H9 (cell line): ENCODE results near the gene JARID2. TPM values are rescaled to one million over a fixed set of nuclear protein-coding genes. Genes with fewer than 3 reads are reported as not detected.

Experiments used
- DNase-seq: peaks from one replicate; pipeline ENCODE4 v3.0.0-alpha.2; 2017
- H2AFZ ChIP-seq: one replicate; pipeline ENCODE4 v1.6.1; 2013; ENCODE audit warnings: mild to moderate bottlenecking, low read length, control low read depth, moderate library complexity
- H2AK5ac ChIP-seq: 2 replicates; pipeline ENCODE4 v1.6.1; 2013; ENCODE audit warnings: low read length, control low read depth, mixed read lengths; ENCODE audit not compliant: insufficient read length
- H2BK120ac ChIP-seq: one replicate; pipeline ENCODE4 v1.6.1; 2013; ENCODE audit warnings: low read depth, mild to moderate bottlenecking, low read length, control low read depth, inconsistent platforms; ENCODE audit not compliant: poor library complexity, severe bottlenecking
- H2BK12ac ChIP-seq: 2 replicates; pipeline ENCODE4 v1.6.1; 2013; ENCODE audit warnings: low read length, control low read depth, mixed read lengths, low read depth; ENCODE audit not compliant: insufficient read length
- H2BK15ac ChIP-seq: 2 replicates; pipeline ENCODE4 v1.6.1; 2013; ENCODE audit warnings: low read depth, low read length, control low read depth
- H2BK20ac ChIP-seq: one replicate; pipeline ENCODE4 v1.6.1; 2013; ENCODE audit warnings: low read depth, mild to moderate bottlenecking, low read length, control low read depth, inconsistent platforms; ENCODE audit not compliant: poor library complexity, severe bottlenecking
- H2BK5ac ChIP-seq: 2 replicates; pipeline ENCODE4 v1.6.1; 2013; ENCODE audit warnings: low read length, control low read depth, mixed read lengths; ENCODE audit not compliant: insufficient read length
- H3K14ac ChIP-seq: 2 replicates; pipeline ENCODE4 v1.6.1; 2013; ENCODE audit warnings: low read length, control low read depth; ENCODE audit not compliant: insufficient read depth
- H3K18ac ChIP-seq: 2 replicates; pipeline ENCODE4 v1.6.1; 2013; ENCODE audit warnings: low read depth, mild to moderate bottlenecking, mixed read lengths, low read length, control low read depth; ENCODE audit not compliant: insufficient read length
- H3K23ac ChIP-seq: 2 replicates; pipeline ENCODE4 v1.6.1; 2013; ENCODE audit warnings: low read length, control low read depth, mixed read lengths, low read depth; ENCODE audit not compliant: insufficient read length
- H3K23me2 ChIP-seq: 2 replicates; pipeline ENCODE4 v1.6.1; 2013; ENCODE audit warnings: low read depth, mild to moderate bottlenecking, mixed read lengths, low read length, control low read depth; ENCODE audit not compliant: insufficient read length, poor library complexity, severe bottlenecking
- H3K27ac ChIP-seq: 2 replicates; pipeline ENCODE4 v1.5.1; 2013; ENCODE audit warnings: low read length, control low read depth, mixed read lengths, low read depth; ENCODE audit not compliant: insufficient read length
- H3K27me3 ChIP-seq: 2 replicates; pipeline ENCODE4 v1.6.1; 2013; ENCODE audit warnings: low read length, control low read depth, inconsistent platforms; ENCODE audit not compliant: insufficient read depth
- H3K4ac ChIP-seq: 2 replicates; pipeline ENCODE4 v1.6.1; 2013; ENCODE audit warnings: low read depth, mild to moderate bottlenecking, control low read depth, inconsistent platforms, low read length, moderate library complexity
- H3K4me1 ChIP-seq: 2 replicates; pipeline ENCODE4 v1.6.1; 2013; ENCODE audit warnings: low read length, control low read depth, inconsistent platforms; ENCODE audit not compliant: insufficient read depth
- H3K4me2 ChIP-seq: 2 replicates; pipeline ENCODE4 v1.6.1; 2013; ENCODE audit warnings: low read length, control low read depth, mixed read lengths; ENCODE audit not compliant: insufficient read length, insufficient read depth
- H3K56ac ChIP-seq: 2 replicates; pipeline ENCODE4 v1.6.1; 2013; ENCODE audit warnings: low read depth, mild to moderate bottlenecking, mixed read lengths, low read length, control low read depth; ENCODE audit not compliant: insufficient read length
- H3K79me1 ChIP-seq: 2 replicates; pipeline ENCODE4 v1.6.1; 2013; ENCODE audit warnings: low read depth, mild to moderate bottlenecking, moderate library complexity, low read length, control low read depth, inconsistent platforms; ENCODE audit not compliant: insufficient read depth, poor library complexity, severe bottlenecking
- H3K79me2 ChIP-seq: 2 replicates; pipeline ENCODE4 v1.6.1; 2013; ENCODE audit warnings: low read length, control low read depth, inconsistent platforms; ENCODE audit not compliant: insufficient read depth
- H3K9ac ChIP-seq: 2 replicates; pipeline ENCODE4 v1.6.1; 2013; ENCODE audit warnings: low read length, control low read depth, mixed read lengths; ENCODE audit not compliant: insufficient read length; ENCODE audit errors: extremely low read depth
- H3K9me3 ChIP-seq: one replicate; pipeline ENCODE4 v1.6.1; 2013; ENCODE audit warnings: low read depth, low read length, inconsistent platforms; ENCODE audit not compliant: control insufficient read depth
- H3T11ph ChIP-seq: one replicate; pipeline ENCODE4 v1.6.1; 2013; ENCODE audit warnings: mild to moderate bottlenecking, low read length, control low read depth, inconsistent platforms
- H4K20me1 ChIP-seq: one replicate; pipeline ENCODE4 v1.6.1; 2013; ENCODE audit not compliant: control insufficient read depth, insufficient read length, insufficient read depth
- H4K5ac ChIP-seq: 2 replicates; pipeline ENCODE4 v1.6.1; 2013; ENCODE audit warnings: low read depth, mild to moderate bottlenecking, mixed read lengths, low read length, control low read depth; ENCODE audit not compliant: insufficient read length
- H4K8ac ChIP-seq: replicated peaks from 2 replicates; pipeline ENCODE4 v1.6.1; 2013; ENCODE audit warnings: low read length, control low read depth, mixed read lengths, low read depth; ENCODE audit not compliant: insufficient read length
- H4K91ac ChIP-seq: 2 replicates; pipeline ENCODE4 v1.6.1; 2013; ENCODE audit warnings: low read depth, mild to moderate bottlenecking, moderate library complexity, mixed read lengths, low read length, control low read depth; ENCODE audit not compliant: insufficient read length
- H3K27ac Mint-ChIP-seq, 3 experiments: 2 replicates in 2 of 3; 3 replicates in 1 of 3; pipeline ENCODE4 v1.8.0; 2020 to 2021; ENCODE audit warnings: mixed read lengths in 3 of 3, mild to moderate bottlenecking in 1 of 3, moderate library complexity in 1 of 3
- H3K27me3 Mint-ChIP-seq: 2 replicates; pipeline ENCODE4 v1.8.0; 2021; ENCODE audit warnings: low read depth, mild to moderate bottlenecking, moderate library complexity, mixed read lengths
- H3K36me3 Mint-ChIP-seq, 3 experiments: 2 replicates in 2 of 3; 3 replicates in 1 of 3; pipeline ENCODE4 v1.8.0; 2020 to 2021; ENCODE audit warnings: low read depth in 3 of 3, mixed read lengths in 3 of 3; ENCODE audit not compliant: insufficient read depth in 1 of 3
- H3K4me1 Mint-ChIP-seq, 2 experiments: 2 replicates each; pipeline ENCODE4 v1.8.0; 2020; ENCODE audit warnings: mixed read lengths in 2 of 2
- H3K4me3 Mint-ChIP-seq, 2 experiments: 2 replicates in 1 of 2; 3 replicates in 1 of 2; pipeline ENCODE4 v1.8.0; 2020 to 2021; ENCODE audit warnings: mild to moderate bottlenecking in 2 of 2, mixed read lengths in 2 of 2, moderate library complexity in 1 of 2
- H3K9me3 Mint-ChIP-seq, 2 experiments: 2 replicates in 1 of 2; 3 replicates in 1 of 2; pipeline ENCODE4 v1.8.0; 2020; ENCODE audit warnings: mild to moderate bottlenecking in 2 of 2, mixed read lengths in 2 of 2, moderate library complexity in 1 of 2
- WGBS: extraction: QIAGEN DNeasy Blood & Tissue Kit; methylation state at CpG from one replicate; pipeline ENCODE4 v1.1.7; 2013; ENCODE audit warnings: missing lambda C conversion rate, low lambda C conversion rate, mixed read lengths; ENCODE audit not compliant: insufficient read length; ENCODE audit errors: extremely low coverage; 5-methylcytosine and 5-hydroxymethylcytosine counted together
- total RNA-seq: library from RNA; stranded (reverse); gene quantifications from 2 replicates; pipeline ENCODE4 v1.2.1, GENCODE V29; 2021
- TF ChIP-seq, protein P1 (sequence below): fragments of 200-600 bp; sonication (generic); conservative IDR thresholded peaks from 3 replicates; pipeline ENCODE4 v1.8.0; 2021; ENCODE audit warnings: antibody characterized with exemption, mild to moderate bottlenecking

The JARID2 gene
- total RNA-seq, 1 experiment from 2014 or later, result 174 TPM

DNA sequence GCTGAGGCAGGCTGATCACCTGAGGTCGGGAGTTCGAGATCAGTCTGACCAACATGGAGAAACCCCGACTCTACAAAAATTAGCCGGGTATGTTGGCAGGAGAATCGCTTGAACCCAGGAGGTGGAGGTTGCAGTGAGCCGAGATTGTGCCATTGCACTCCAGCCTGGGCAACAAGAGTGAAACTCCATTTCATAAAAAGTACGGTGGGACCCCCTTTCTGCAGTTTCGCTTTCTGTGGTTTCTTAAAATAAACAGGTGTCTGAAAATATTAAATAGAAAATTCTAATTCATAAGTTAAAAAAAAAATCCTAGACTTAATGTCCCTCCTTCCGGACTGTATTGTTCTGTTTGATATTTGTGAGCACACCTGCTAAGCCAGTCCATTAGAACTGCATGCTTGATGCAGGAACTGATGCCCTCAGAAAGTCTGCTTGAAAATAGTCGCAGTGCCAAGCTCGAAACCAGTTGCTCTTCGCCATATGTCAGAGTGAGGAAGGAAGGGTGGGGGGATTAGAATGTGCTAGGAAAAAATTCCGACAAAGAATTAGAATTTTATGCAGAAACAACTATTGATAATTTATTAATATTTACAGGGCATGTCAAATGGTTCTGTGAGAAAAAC, 85.9 kb downstream of the JARID2 start:
- no peak overlapping the region for H3K9ac ChIP-seq
- no peaks in the 10 kb centered on the region for H4K20me1 ChIP-seq
- H2BK120ac ChIP-seq, result no peak overlapping the region
- H3K23ac ChIP-seq, result no peak overlapping the region
- H3K18ac ChIP-seq, result no peak overlapping the region
- H3K79me2 ChIP-seq, result peaks cover 91% of the 10 kb centered on the region
- H3K4me1 Mint-ChIP-seq, result peaks cover 79% of the 10 kb centered on the region in 2 experiments
- no peak overlapping the region for H3K27ac ChIP-seq
- H3K27me3 ChIP-seq, result no peaks in the 10 kb centered on the region
- H3K56ac ChIP-seq, result no peak overlapping the region
- no peaks in the 10 kb centered on the region for H3K9me3 Mint-ChIP-seq
- H2BK15ac ChIP-seq, result no peak overlapping the region
- H3K27ac Mint-ChIP-seq, result no peak overlapping the region; a peak in 2 of 7 replicates
- no CpG with 5 or more reads among the region's 13 CpGs for WGBS
- peaks cover 0 to 3% (median 2%) of the 10 kb centered on the region in 3 experiments; a peak in 2 of 7 replicates for H3K36me3 Mint-ChIP-seq
- H2BK5ac ChIP-seq, result no peak overlapping the region
- no peak overlapping the region for H2AK5ac ChIP-seq
- no peaks in the 10 kb centered on the region for H3K23me2 ChIP-seq
- H4K5ac ChIP-seq, result no peak overlapping the region
- TF ChIP-seq, protein P1, sequence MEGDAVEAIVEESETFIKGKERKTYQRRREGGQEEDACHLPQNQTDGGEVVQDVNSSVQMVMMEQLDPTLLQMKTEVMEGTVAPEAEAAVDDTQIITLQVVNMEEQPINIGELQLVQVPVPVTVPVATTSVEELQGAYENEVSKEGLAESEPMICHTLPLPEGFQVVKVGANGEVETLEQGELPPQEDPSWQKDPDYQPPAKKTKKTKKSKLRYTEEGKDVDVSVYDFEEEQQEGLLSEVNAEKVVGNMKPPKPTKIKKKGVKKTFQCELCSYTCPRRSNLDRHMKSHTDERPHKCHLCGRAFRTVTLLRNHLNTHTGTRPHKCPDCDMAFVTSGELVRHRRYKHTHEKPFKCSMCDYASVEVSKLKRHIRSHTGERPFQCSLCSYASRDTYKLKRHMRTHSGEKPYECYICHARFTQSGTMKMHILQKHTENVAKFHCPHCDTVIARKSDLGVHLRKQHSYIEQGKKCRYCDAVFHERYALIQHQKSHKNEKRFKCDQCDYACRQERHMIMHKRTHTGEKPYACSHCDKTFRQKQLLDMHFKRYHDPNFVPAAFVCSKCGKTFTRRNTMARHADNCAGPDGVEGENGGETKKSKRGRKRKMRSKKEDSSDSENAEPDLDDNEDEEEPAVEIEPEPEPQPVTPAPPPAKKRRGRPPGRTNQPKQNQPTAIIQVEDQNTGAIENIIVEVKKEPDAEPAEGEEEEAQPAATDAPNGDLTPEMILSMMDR, result no peak
- DNase-seq, result no peak
- H3K14ac ChIP-seq, result no peak overlapping the region
- H3K4me1 ChIP-seq, result peaks cover 20% of the 10 kb centered on the region
- H2BK20ac ChIP-seq, result no peak overlapping the region
- no peak overlapping the region for H3K4me2 ChIP-seq
- H2BK12ac ChIP-seq, result no peak overlapping the region
- no peak overlapping the region for H4K8ac ChIP-seq
- no peaks in the 10 kb centered on the region; the same call in 1 of the 2 replicates for H3K27me3 Mint-ChIP-seq
- no peak overlapping the region for H3K4ac ChIP-seq
- no peak overlapping the region for H3T11ph ChIP-seq
- H3K4me3 Mint-ChIP-seq, result no peak overlapping the region
- H4K91ac ChIP-seq, result no peak overlapping the region
- H3K79me1 ChIP-seq, result no peaks in the 10 kb centered on the region
- no peaks in the 10 kb centered on the region for H3K9me3 ChIP-seq
- H2AFZ ChIP-seq, result no peak overlapping the region
